AG04450 (cell line): ENCODE data around the gene KY. TPM values are rescaled to one million over a fixed set of nuclear protein-coding genes. Genes with fewer than 3 reads are reported as not detected.
A peak's percentile ranks its signal among the peaks of the same experiment; 100 is the strongest.

Experiments used
- CTCF ChIA-PET: fragments of 300-600, 350-600 bp; formaldehyde crosslinking; extraction: SDS; loops from one replicate; lab custom pipeline; 2022; ENCODE audit warnings: antibody characterized with exemption, inconsistent platforms; lab: Charles Lee
- POLR2A ChIA-PET: fragments of 350-600 bp; formaldehyde crosslinking; extraction: SDS; loops from one replicate; lab custom pipeline; 2021; ENCODE audit warnings: antibody characterized with exemption, inconsistent platforms; lab: Yijun Ruan, JAX
- DNase-seq: peaks from one replicate; pipeline ENCODE4 v3.0.0-alpha.2; 2011; ENCODE audit warnings: low read depth, low spot score
- H3K27ac ChIP-seq: one replicate; pipeline ENCODE4 v1.5.1; 2012; ENCODE audit warnings: low read depth, low read length, control low read depth
- H3K27me3 ChIP-seq: one replicate; pipeline ENCODE4 v1.6.0; 2012; ENCODE audit warnings: low read length; ENCODE audit not compliant: control insufficient read depth, insufficient read depth
- H3K4me3 ChIP-seq: 2 replicates; pipeline ENCODE4 v1.5.1; 2011; ENCODE audit warnings: mild to moderate bottlenecking, low read depth, low read length, control low read depth
- H3K9me3 ChIP-seq: 2 replicates; pipeline ENCODE4 v1.5.1; 2012; ENCODE audit warnings: low read length; ENCODE audit not compliant: control insufficient read depth, insufficient read depth
- CTCF ChIP-seq: IDR thresholded peaks from 2 replicates; pipeline ENCODE4 v1.5.1; 2011; ENCODE audit warnings: low read depth, low read length, control low read depth, inconsistent platforms
- polyA plus RNA-seq: library from polyadenylated mRNA; depleted of rRNA; stranded (reverse); fragments of >200 nt; gene quantifications from 2 replicates; pipeline ENCODE4 v1.2.3, GENCODE V29; 2011

Gene KY
- polyA plus RNA-seq, 1 experiment: 0.04 TPM

GRCh38 chr3:134603480-134603879 lies 47.3 kb downstream of the KY start:
- CTCF ChIA-PET: interaction anchor here (0.6 to 7.8 kb wide), 5 partner anchors 12 to 152 kb away, joined by 3 to 131 read pairs (median 38); no protein-coding TSS in a partner anchor

GRCh38 chr3:134602440-134602814 lies 48.4 kb downstream of the KY start:
- POLR2A ChIA-PET: interaction anchor here (0.8 kb wide), 1 partner anchor 13 kb away, joined by 3 read pairs; no protein-coding TSS in a partner anchor
- H3K27ac ChIP-seq: no peak overlapping the region
- H3K4me3 ChIP-seq: no peak overlapping the region
- no peak for DNase-seq
- TF ChIP-seq CTCF: no peak
- peaks cover 11% of the 10 kb centered on the region for H3K27me3 ChIP-seq
- CTCF ChIA-PET: interaction anchor here (0.6 to 7.8 kb wide), 10 partner anchors 9 to 845 kb away, joined by 3 to 131 read pairs (median 16); partner anchors contain the start of gene EPHB1
- H3K9me3 ChIP-seq: no peaks in the 10 kb centered on the region

More at GRCh38 chr3:134603480-134603879, 47.3 kb downstream of the KY start:
- Histone ChIP-seq H3K4me3 (no peak overlapping the region), H3K27ac (no peak overlapping the region), H3K27me3 (peaks cover 13% of the 10 kb centered on the region), H3K9me3 (no peaks in the 10 kb centered on the region)
- DNase-seq: no peak
- TF ChIP-seq CTCF: no peak
- POLR2A ChIA-PET: no interaction called here

GRCh38 chr3:134601539-134602439 lies 49.0 kb downstream of the KY start:
- ChIA-PET CTCF (interaction anchor here (0.6 to 7.8 kb wide), 26 partner anchors 10 to 1293 kb away, joined by 3 to 131 read pairs (median 5); partner anchors contain the start of genes EPHB1 and KY), POLR2A (interaction anchor here (0.8 kb wide), 1 partner anchor 14 kb away, joined by 3 read pairs; no protein-coding TSS in a partner anchor)
- H3K27ac ChIP-seq: no peak overlapping the region
- no peak for TF ChIP-seq CTCF
- no peak overlapping the region for H3K4me3 ChIP-seq
- H3K9me3 ChIP-seq: no peaks in the 10 kb centered on the region
- peaks cover 13% of the 10 kb centered on the region for H3K27me3 ChIP-seq
- peak; percentile 32 for DNase-seq

- no peak for DNase-seq
- TF ChIP-seq CTCF: peak; percentile 100
- H3K4me3 ChIP-seq: peak overlapping the region; percentile 23
- H3K27me3 ChIP-seq: peaks cover 10% of the 10 kb centered on the region
- ChIA-PET POLR2A (no interaction called here), CTCF (interaction anchor here (0.6 to 7.8 kb wide), 37 partner anchors 8 to 1652 kb away, joined by 3 to 131 read pairs (median 4); partner anchors contain the start of genes EPHB1 and KY)
- H3K9me3 ChIP-seq: no peaks in the 10 kb centered on the region
- H3K27ac ChIP-seq: no peak overlapping the region
These were observed 49.9 kb downstream of the KY start for GRCh38 chr3:134600685-134601463.
